Stimulated activated CD8-positive, alpha-beta memory T cell treated with anti-CD3 and anti-CD28 coated beads, Interleukin-2, amount 100 ng/mL, for 48 hours (primary cell): ENCODE measurements around the gene CYB5R3.

Experiments used
- DNase-seq, 2 donors: peaks; one replicate each; pipeline ENCODE4 v3.0.0-alpha.2; 2020; ENCODE audit warnings: low read depth in 2 of 2

The CYB5R3 gene

DNA sequence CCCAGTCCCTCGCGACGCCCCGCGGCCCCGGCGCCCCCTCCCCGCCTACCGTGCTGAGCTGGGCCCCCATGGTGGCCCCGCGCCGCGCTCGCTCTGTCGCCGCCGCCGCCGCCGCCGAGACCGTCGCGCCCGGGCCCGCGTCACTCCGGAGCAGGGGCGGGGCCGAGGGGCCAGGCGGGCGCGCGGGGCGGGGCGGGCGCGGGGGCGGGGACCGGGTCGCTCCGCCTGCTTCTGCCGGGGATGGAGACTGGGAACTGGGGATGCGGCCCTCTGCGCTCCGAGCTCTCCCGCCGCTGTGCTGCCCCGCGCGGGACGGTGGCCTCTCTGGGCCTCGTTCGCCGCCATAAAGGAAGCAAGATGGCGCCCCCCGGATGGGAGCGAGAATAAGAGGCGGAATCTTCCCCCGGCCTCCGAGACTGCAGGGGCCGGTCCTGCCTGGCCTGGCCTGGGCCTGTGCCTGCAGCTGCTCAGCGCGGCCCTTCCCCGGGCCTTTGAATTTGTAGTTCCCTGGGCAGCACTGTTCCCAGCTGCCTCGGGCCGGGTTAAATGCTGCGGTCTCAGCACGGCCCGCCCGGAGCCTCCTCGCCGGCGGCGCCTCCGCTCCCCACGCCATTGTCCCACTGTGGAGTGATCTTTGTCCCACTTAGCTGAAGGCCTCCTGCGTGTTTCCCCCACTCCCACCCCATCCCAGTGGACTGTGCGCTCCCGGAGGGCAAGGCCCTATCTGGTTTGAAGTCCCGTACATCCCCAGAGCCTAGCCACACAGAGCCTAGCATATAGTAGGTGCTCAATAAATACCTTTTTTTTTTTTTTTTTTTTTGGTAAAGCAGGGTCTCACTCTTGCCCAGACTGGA is at the start of gene CYB5R3:
Gene CYB5R3, minus strand, starts transcription at position 147 of the 854 bp plus-strand sequence. Its CDS starts 77 bp downstream, at position 70.
- peak; percentile 76 to 80 for DNase-seq

DNA sequence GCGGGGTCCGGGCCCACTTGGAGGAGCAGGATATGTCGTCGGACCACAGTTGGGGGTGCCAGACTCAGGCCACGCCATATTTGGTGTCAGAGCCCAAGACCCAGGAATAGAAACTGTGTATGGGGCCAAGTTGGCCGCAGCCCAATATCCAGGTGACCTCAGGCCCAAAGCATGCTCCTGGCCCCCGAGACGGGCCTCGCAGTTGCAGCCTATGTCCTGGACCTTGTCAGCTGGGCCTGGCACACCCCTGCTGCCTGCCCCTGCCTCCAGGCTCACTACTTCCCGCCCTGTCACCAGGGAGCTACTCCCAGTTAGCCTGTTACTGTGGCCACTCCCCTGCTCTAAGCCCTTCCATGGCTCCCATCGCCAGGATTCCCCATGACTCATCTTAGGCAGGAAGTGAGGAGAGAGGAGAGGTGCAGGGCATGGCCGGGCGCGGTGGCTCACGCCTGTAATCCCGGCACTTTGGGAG is 48.4 kb upstream of the CYB5R3 start:
- no peak for DNase-seq

DNA sequence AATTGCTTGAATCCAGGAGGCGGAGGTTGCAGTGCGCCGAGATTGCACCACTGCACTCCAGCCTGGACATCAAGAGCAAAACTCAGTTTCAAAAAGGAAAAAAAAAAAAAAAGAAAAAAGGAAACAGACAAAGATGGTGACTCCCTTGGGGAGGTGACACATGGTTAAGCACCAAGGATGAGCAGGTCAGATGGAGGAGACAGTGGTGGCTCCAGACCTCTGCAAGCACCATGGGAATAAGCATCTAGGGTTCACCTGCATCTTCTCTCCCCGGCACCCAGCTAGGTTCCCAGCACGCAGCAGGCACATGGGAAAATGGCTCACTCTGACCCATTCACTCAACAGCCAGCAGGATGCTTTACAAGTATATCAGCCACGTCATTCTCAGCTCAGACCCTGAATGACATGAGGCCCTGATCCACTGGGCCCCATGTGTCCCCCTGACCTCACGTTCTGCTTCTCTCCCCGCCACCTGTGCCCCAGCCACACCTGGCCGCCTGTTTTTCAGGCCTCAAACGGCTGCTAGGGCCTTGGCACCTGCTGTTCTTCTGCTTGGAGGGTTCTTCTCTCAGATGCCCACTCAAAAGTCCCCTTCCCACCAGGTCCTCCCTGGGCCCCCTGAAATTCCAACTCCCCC is 47.3 kb upstream of the CYB5R3 start:
- DNase-seq, result no peak

DNA sequence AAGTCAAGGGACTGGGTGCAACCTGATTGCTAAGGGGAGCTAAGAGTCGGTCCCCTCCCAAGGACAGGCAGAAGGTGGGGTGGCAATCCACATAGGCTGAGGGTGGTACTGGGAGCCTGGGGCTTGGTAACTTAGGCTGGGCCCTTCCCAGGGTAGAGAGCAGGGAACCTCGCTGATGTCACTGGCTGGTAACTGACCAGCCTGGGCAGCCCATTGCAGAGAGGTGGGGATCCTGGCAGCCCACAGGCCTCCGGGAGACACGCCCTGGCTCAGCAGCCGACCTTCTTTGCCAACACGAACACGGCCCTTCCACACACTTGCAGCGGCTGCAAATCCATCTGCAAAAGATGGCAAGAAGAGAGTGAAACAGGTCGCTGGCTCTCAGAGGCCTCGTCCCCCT is 46.1 kb upstream of the CYB5R3 start:
- no peak for DNase-seq

DNA sequence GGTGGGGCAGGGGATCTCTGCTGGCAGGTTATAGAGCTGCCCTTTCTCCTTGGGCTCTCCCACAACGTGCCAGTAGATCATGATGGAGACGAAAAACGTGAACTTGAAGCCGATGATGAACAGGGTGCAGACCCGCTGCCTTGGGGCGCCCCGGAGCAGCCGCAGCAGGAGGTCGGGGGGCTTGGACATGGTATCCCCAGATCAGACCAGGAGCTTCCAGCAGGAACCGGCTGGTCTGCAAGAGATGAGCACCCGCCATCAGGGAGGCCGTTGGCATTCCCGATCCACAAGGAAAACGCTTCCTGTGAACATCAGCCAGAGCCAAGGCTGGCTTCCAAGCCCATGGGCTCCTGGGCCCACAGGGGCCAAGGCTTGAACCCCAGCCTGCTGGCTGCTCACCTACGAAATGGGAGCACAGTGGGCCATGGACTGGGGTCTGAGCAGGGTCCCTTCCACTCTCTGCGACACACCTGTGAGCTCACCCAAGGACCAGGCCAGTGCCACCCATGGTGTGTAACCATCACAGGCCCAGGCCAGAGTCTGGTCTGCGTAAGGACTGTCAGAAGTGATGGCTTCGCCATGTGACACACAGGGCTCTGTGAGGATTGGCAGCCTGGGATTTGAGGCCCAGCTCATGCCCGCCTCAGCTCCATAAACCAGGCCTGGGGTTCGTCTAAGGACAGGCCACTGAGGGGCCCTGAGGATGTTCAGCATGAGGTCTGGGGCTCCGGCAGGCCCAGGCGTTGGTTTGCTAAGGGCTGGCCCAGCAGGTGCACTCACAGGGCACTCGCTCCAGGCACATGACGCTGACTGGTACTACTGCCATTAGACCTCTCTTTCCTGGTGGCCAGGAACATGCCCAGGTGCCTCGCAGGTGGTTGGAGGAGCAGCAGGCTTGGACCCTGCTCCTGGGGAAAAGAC is 44.8 kb upstream of the CYB5R3 start:
- no peak for DNase-seq

DNA sequence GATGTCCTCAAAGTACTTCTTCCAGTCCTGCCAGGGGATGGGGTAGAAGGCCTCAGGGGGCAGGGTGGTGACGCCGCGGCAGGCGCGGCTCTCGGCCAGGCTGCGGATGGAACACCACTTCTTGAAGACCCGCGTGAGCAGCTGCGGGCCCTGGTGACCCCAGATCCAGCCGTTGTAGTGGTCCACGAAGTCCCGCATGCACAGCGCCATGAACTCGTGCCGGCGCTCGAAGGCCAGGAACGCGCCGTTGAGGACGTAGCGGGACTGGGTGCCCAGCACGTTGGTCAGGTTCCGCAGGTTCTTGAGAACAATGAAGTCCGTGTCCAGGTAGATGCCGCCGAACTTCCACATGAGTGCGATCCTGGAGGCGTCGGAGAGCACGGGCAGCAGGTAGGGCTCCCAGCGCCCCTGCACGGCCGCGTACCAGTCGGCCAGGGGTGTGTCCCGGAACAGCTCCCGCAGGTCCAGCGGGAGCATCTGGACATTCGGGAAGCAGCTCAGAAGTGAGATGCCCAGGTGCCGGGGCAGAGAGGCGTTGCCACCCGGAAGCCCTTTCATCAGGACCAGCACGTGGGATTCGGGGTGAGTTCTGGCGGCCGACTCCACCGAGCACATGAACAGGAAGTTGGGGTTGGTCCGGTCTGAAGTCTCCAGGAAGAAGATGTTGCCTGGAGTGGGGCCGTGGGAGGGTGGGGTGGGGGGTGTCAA is 44.0 kb upstream of the CYB5R3 start:
- DNase-seq, result no peak

DNA sequence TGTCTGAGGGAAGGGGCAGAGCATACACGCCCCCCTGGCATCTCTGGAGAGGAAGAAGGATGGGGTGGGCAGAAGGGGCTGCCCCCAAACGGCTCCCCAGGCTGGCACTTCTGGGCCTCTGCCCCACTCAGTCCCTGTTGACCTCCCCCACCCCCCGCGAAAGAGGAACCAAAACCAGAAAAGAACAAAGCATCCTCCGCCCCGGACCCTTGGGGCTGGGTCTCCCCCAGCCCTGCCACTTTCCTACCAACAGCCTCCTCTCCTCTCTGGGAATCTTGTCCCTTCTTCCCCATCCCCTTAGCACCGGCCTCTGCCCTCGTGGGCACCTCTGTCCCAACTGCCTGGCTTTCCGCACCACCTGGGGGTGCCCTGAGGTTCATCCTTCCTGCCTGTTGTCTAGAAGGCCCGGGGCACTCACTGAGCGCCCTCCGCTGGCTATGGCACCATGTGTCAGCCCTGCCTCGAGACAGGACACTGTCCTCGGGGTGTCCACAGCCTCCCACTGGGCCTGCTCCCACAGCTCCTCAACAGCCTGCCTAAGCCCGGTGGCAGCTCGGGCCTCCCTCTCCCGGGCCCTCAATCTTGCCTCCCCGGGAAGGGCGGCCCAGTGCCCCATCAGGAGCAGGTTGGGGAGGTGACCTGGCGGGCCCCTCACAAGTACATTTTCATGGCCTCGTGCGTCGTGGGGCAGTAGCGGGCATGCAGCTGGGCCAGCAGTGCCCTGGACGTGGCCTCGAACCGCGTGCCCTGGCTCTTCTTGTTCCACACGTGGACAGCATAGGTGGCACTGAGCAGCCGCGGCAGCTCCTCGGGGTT is 43.3 kb upstream of the CYB5R3 start:
- DNase-seq, result no peak

DNA sequence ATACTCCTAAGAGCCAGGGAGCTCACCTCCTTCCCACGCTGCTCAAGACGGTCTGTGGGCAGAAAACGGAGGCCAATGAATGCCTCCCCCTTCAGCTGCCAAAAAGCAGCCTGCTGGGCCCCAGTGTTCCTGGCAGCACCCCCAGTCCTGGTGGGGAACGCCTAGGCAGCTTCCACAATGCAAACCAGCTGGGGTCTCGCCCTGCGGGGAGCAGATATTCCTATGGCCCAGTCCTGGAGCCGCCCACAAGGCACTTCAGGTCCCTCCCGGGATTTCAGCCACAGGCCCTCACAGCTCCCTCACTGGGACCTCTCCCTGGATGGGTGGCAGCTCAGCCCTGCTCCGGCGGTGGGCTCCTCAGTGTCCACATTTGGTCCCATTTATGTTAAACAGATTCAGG is 42.2 kb upstream of the CYB5R3 start:
- no peak for DNase-seq

DNA sequence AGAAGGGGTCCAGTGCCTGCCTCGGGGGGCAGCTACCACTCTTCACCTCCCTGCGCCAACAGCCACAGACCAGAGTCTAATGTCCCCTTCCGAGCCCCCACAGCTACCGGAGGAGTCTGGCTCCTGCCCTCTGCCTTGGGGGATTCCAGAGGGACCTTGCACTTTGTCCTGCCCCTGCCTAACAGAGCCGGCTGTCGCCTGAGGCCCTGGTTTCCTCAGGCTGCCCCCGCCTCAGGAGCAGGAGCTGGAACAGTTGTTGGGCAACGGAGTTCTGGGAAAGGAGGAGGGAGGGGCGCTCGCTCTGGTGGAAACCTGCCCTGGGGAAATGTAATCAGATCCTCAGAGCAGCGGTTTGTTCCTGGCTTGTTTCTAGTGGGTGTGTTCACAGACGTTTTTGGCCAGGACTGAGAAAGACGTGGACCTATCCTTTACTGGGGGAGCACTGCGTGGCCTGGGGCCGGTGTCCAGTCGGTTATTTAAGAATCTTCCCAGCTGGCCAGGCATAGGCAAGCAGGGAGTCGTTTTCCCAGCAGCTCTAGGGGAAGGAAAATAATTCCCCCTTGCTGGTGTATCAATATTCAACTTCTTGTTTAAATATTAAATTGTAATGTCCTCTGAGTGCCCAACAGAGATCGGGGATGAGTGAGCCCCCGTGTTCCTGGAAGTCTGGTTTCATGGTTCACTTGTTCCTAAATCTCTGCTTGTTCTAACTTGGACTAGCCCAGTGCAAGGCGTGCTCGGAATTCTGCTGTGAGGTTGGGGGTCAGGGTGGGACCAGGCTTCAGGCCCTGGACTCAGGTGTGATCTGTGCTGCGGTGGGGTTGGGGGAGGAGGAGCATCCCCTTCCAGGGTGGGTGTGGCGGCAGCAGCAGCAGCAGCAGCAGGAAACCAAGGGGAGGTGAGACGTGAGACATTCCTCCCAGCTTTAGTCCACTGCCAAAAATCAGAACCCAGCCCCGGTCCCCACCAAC is 39.3 kb upstream of the CYB5R3 start:
- no peak for DNase-seq

DNA sequence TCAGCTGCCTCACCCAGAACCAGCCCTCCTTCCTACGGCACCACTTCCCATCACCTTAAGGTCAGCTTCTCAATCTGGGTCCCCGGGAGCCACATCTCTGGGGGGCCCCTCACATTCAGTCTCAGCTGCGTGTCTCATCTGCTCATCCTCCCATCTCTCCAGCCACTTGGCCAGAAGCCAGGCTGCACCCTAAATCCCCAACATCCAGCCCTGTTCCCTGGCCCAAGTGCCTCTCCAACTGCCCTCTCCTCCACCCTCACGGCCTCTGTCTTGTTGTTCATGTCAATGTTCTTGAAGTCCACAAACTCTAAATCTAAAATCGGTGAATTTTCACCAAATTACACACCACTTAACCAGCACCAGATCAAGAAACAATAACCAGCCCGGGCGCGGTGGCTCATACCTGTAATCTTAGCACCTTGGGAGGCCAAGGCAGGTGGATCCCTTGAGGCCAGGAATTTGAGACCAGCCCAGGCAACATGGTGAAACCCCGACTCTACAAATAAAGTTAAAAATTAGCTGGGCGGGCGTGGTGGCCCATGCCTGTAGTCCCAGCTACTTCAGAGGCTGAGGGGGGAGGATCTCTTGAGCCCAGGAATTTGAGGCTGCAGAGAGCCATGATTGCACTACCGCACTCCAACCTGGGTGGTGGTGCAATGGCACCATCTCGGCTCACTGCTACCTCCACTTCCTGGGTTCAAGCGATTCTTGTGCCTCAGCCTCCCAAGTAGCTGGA is 37.7 kb upstream of the CYB5R3 start:
- DNase-seq, result no peak

DNA sequence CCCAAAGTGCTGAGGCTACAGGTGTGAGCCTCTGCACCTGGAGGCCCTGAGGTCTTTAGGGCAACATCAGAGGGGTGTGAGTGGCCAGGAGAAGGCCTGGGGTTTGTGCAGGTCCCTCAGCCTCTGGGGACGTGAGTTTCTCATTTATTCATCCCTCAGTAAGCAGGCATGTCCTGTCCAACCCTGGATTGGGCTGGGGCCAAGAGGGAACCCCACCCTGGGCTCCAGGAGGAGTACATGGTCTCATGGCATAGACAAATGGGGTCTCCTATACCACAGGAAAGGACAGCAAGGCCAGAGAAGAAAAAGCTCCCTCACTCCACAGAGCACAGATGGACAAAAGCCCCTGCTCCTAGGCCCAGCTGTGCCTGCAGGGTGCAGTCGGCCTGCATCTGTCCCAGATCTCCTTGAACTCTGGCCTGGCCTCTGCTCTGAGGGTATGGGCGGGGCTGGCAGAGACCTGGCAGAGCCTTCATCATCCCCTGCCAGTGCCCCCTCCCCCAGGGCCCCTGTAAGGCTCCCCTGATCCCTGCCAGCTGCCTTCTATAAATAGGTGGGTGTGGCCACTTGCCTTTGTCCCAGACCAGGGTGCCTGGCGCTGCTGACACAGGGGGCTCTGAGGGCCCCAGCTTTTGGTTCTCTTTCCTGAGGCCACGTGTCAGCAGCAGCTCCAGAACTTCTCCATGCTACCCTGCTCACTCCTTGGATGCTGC is 36.9 kb upstream of the CYB5R3 start:
- DNase-seq, result no peak

DNA sequence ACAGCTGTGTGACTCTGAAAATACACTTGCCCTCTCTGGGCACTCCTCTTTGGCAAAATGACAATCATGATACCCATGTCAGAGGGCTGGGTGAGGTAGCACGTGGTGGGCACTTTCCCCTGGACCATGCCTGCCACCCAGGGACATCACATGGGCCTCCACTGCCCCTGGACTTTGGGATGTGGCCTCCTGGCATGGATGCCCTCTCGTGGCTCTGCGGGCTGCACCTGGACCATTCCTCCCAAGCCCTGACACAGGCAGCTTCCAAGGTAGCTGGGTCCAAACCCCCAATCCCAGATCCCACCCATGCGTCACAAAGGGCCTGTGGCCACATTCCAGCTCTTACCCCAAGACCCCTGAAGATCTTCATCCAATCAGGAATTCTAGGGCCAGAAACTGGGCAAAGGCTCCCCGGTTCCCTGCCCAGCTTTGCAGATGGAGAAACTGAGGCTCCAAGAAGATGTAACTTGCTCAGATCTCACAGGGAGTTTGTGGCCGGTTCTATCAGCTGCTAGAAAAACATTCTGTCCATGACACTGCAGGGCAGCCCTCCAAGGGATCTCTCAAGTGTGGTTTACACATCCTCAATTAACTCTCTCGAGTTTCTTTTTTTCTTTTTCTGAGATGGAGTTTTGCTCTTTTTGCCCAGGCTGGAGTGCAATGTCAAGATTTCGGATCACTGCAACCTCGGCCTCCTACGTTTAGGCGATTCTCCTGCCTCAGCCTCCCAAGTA is 35.4 kb upstream of the CYB5R3 start:
- DNase-seq, result no peak

DNA sequence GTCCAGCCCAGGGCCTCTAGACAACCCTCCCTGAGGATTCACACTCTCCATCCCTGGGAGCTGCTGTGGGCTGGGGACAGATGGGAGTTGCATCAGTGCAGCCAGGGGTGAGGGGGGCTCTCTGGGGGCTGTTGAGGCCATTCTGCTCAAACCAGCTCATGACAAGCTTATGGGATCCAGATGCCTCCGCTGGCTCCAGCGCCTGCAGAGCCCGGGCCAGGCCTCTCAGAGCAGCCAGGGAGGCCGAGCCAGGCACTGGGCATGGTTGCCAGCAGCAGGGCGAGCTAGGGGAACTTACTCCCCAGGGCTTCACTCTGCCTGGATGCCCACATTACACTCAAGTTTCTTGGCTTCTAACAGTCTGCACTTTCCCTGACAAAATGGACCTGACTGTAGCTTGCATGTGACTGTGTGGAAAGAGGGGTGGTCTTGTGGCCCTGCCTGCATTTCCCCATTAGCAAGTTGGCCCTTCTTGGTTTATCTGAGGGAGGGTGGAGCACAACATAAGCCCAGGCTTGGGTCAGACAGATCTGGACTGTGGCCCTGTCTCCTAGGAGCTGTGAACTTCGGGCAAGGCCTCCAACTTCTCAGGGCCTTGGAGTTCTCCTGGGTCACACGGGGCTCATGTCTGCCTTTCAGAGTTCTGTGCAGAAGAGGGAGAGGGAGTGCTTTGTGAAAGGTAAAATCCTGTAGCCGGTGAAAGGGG is 34.5 kb upstream of the CYB5R3 start:
- no peak for DNase-seq

DNA sequence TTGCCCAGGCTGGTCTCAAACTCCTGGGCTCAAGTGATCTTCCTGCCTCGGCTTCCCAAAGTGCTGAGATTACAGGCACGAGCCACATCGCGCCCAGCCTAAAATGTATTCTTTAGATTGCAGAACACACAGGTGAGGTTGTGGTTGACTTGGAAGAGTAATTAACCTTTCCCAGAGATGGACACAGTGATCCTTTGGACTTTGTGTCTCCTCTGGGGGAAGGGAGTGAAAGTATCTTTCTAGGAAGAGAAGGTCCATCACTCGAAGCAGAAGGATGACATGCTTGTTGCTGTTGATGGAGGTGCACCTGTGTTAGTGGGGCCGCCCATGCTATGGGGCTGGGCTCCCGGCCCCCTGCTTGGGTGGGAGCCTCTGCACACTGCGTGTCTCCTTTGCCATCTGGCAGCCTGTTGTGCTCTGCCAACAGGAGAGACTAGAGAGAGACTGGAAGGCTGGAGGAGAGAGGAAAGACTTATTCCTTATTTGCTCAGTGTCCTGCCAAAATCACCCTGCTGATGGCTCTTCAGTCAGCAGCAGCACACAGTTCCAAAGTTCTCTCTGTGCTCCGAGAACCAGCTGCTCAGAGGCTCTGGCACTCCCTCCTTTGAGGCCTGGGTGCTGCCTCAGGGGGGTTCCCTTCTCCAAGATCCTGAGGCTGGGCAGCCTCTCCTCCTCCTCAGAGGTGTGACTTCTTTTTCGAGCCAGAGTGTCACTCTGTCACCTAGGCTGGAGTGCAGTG is 33.1 kb upstream of the CYB5R3 start:
- no peak for DNase-seq

DNA sequence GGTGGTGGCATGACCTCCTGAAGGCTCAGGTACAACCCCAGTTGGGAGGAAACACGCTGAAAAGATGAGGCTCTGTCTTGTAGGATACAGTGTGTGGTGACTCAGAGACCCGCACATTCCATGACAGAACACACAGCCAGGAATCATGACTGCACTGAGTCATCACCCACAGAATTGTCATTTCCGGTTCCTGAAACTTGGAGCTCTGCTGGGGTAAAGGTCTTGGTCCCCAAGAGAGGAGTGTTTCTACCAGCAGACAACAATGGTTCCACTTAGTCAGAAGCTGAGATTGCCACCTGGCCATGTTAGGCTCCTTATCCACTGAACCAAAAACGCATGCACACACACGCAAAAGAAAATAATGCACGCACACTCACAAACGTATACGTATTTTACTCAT is 31.5 kb upstream of the CYB5R3 start:
- DNase-seq, result no peak

DNA sequence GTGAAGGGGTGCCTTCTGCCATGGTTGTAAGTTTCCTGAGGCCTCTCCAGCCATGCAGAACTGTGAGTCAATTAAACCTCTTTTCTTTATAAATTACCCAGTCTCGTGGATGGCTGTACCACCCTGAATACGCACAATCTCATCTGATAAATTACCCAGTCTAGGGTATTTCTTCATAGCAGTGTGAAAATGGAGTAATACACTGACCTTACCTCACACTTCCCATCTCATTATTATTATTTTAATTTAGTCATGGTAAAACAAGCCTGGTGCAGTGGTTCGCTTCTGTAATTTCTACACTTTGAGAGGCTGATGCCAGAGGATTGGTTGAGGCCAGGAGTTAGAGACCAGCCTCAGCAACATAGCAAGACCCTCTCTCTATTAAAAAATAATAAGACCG is 30.5 kb upstream of the CYB5R3 start:
- no peak for DNase-seq
